ENCODE results near the gene PTCD2.
"Not testable (repeated sequence)": the region's sequence is repeated elsewhere in the genome, so short reads cannot be mapped to it uniquely, and the experiment has no call there.

PTCD2 gene

DNA sequence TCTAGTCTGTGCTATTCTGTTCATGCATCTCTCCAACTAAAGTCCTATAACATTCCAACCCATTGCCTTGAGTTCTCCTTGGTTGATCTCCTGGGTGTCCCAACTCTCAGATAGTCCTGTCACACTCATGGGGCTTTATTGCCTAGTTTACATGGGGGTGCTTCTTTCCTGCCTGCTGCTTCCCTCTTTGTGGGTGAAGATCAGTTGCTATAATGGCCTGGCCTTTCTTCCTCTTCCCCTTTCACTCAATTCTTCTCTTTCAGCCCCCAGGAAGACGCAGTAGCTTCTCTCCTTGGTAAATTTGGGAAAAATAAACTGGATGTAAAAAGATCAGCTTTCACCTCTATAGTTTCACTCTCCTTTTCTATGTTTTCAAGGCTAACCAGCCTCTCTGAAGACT lies 66.5 kb downstream of the PTCD2 start:
- DNase-seq, result no peak

DNA sequence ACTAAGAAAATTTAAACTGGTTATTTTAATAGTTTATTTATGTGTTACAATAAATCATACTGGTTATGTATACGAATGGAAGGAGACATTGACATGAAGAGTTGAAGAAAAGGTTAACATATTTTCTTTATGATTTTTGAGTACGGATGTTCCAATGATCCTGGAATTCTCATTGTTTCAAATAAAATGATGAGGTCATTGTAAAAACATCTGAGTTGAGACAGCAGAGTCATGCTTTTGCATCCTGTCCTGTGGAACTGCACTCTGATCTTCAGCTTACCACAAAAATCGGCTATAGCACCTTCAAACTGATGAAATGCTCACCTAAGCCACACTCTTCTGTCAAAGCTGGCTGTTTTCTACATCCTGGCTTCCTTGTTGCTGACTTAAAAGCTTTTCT lies 67.8 kb downstream of the PTCD2 start:
- no peak for DNase-seq

- no peak for DNase-seq
These were observed 68.5 kb downstream of the PTCD2 start for GRCh38 chr5:72388646-72389045.

DNA sequence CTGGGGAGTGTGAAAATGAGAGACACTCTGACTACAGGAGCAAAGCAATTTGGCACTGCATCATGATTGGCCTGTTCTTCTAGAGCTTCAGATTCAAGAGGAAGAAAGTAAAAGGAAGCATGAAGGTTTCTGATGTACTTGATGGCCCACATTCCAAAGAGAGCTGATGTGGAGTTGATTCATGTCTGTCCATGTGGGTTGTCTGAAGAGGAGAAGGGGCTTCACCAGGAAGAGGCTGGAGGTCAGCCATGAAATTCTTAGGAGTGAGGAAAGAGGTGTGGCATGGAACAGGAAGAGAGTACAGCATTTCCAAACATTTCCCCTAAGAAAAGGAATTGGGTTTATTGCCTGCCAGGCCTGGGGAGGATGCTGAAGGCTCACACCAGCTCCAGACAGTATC lies 70.7 kb downstream of the PTCD2 start:
- DNase-seq, result no peak

DNA sequence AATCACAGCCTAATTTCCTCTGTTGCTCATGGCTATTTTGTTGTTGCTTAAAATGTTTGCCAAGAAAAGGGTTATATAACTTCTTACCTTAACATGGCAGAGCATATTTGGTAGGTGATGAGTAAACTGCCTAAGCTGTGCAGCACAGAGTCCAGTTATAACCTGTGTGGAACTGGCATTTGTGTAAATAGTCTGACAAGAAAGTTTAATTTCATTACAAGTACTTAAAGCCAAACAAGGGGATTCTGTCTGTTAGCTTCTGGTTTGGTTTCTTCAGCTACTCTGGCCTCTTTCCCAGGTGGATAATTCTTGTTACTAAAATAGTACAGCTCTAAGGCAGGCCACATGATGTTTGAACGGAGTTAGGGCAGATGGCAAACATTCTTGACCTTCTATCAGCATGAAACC lies 72.2 kb downstream of the PTCD2 start:
- no peak for DNase-seq

DNA sequence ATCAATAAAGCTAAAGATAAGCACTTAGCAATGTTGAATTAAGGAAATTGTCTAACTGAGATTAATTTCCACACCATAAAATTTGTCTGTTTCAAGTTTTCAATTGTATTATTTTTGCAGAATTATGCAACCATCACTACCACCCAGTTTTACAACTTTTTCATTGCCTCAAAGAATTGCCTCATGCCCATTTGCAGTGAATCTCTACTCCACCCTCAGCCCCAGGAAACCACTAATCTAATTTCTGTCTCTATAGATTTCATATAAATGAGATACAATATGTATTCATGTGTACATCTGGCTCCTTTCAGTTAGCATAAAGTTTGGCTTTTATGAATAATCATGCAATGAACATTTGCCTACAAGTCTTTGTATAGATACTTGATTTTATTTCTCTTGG lies 72.9 kb downstream of the PTCD2 start:
- no peak for DNase-seq

DNA sequence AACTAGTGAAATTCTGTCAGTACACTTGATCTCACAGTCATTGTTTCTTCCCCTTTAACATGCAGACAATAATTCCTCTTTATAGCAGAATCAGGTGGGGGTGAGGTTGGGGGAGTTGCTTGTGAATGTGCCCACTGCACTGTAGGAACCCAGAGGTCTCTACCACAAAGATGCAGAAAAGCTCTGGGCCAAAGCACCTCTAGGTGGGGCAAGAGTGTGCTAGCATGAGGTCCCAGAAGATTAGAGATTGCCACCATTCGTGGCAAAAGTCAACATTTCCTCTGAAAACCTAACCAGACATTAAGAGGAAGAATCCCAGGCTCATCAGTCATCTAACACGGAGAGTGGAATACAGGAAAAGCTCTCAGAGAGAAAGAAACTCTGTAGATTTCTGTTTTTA lies 74.5 kb downstream of the PTCD2 start:
- no peak for DNase-seq

DNA sequence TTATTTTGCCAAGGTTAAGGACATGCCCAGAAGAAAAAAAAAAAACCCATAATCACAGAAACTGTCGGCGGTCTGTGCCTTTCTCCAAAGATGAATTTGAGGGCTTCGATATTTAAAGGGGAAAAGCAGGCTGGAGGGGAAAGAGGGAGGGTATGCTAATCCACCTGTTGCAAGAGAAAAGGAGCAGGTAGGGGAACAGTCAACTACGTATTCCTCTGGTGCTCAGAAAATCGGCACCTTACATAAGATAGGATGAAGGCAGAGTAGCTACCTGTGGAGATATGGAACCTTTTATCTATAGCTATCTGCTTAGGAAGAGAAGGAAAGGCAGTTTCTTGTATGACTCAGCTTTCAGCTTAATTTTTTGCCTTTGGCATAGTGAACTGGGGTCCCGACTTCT lies 77.7 kb downstream of the PTCD2 start:
- no peak for DNase-seq

- no peak for DNase-seq
These were observed 80.8 kb downstream of the PTCD2 start for GRCh38 chr5:72400950-72401349.

- DNase-seq, result no peak
These were observed 82.3 kb downstream of the PTCD2 start for GRCh38 chr5:72402381-72402890.

DNA sequence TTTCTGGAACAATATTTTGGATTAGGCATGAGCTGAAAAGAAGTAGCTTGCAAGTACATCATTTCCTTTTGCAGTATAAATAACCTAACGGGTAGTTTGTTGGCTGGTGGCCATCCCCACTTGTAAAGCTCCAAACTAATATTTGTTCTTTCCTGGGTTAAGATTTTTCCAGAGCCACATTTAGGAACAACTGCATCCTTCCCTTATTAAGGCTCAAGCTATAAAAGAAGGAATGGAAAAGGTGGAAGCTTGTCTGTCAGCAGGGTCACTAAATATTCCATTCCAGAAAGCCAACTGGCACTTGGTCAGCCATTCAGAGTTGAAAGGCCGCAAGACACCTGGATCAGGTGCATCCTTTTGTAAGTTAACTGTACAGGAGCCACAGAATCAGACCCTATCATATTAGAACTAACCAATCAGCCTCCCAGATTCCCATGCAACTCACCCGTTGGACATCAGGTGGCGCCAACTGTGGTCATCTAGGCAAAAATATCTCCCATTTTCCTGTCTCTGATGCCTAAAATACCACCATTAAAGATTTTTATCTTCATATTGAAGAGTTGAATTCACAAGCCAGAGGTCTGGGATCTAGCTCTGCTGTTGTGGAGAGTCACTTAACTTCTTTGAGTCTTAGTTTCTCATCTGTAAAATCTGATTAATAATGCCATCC lies 82.9 kb downstream of the PTCD2 start:
- no peak for DNase-seq

DNA sequence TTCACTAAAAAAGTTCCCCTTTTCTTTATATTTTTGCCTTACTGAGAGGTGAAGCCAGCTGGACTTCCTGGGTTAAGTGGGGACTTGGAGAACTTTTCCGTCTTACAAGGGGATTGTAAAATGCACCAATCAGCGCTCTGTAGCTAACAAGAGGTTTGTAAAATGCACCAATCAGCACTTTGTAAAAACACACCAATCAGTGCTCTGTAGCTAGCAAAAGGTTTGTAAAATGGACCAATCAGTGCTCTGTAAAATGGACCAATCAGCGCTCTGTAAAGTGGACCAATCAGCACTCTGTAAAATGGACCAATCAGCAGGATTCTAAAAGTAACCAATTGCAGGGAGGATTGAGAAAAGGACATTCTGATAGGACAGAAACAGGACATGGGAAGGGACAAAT lies 84.6 kb downstream of the PTCD2 start:
- not testable (repeated sequence) for DNase-seq

- no peak for DNase-seq
These were observed 86.9 kb downstream of the PTCD2 start for GRCh38 chr5:72407078-72407477.

DNA sequence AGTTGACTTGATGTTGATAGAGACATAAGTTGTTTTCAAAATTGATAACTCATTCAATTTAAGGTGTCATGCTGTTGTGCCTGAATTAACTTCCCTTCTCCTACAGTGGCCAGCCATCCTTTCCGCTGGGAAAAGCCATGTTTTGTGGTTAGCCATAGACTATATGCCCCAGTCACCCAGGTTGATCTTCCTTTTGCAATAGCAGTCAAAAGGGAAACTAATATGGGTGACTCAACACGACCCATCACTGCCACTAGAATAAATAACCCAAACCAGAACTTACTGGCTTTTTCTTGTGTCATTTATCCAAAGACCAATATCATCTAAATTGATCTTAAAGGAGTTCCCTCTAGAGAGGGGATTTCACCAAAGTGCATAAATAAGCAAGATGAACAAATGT lies 87.4 kb downstream of the PTCD2 start:
- no peak for DNase-seq

- DNase-seq, result no peak
These were observed 88.0 kb downstream of the PTCD2 start for GRCh38 chr5:72408127-72408526.

- no peak for DNase-seq
These were observed 88.4 kb downstream of the PTCD2 start for GRCh38 chr5:72408603-72409002.

- DNase-seq, result no peak
These were observed 90.6 kb downstream of the PTCD2 start for GRCh38 chr5:72410688-72411295.

DNA sequence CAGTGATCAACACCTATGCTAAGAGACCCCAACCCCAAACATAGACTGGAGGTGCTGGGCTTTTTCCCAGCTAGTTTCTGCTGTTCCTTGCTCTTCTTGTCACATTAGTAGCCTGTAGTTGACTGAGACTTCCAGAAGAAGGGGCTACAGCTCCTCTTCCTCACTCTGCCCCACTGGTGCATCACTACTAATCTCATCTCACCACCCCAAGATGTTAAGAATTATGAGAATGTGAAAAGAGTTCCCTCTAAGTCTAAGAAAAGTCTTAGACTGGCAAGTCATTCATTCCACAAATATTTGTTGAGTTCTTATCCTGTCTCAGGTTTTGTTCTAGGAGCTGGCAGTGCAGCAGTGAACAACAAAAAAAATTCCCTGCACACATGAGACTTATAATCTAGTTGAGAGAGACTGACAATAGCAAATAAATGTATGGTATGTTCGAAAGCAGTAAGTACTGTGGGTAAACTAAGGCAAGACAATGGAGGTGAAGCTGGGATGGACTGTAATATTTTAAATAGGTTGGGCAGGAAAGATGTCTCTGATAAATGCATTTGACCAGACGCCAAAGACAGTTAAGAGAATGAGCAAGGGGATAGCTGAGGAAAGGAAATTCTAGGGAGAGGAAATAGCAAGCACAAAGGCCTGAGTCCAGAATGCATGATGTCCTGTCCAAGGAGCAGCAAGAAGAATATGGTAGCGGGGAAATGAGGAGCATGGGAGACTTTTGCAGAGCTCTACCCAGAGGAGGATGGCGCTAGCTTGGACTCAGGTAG lies 92.3 kb downstream of the PTCD2 start:
- no peak for DNase-seq

GRCh38 chr5:72415616-72416325 lies 95.6 kb downstream of the PTCD2 start:
- DNase-seq, result no peak

GRCh38 chr5:72417333-72418062 lies 97.3 kb downstream of the PTCD2 start:
- no peak for DNase-seq

Measured in activated CD8-positive, alpha-beta memory T cell treated with anti-CD3 and anti-CD28 coated beads, Interleukin-2, amount 50 U/mL, for 4 hours (primary cell).